H1 (cell line): ENCODE results near the gene PGLYRP1. TPM values are rescaled to one million over a fixed set of nuclear protein-coding genes. Genes with fewer than 3 reads are reported as not detected.

Source experiments
- CTCF ChIA-PET: fragments of 300-600 bp; sonication (Branson Sonifier 250); formaldehyde crosslinking; loops from one replicate; lab custom pipeline; 2021; ENCODE audit not compliant: partially characterized antibody; lab: Charles Lee
- POLR2A ChIA-PET: fragments of 300-600 bp; sonication (Branson Sonifier 250); formaldehyde crosslinking; loops from one replicate; lab custom pipeline; 2021; ENCODE audit warnings: inconsistent platforms; ENCODE audit not compliant: partially characterized antibody; lab: Charles Lee
- DNase-seq, 2 experiments: peaks; one replicate each; pipeline versions ENCODE4 v3.0.0 to v3.0.0-alpha.2; 2010 to 2022; ENCODE audit warnings: low spot score in 2 of 2, low read depth in 1 of 2, mixed read lengths in 1 of 2
- FAIRE-seq: peaks from 2 replicates; lab custom pipeline; 2011; peaks lifted over from hg19 to GRCh38; lab: Jason Lieb, UNC
- H2AFZ ChIP-seq: 2 replicates; pipeline ENCODE4 v1.8.1; 2012; ENCODE audit warnings: low read length, inconsistent platforms
- H2AK5ac ChIP-seq: 2 replicates; pipeline ENCODE4 v1.6.1; 2013; ENCODE audit warnings: low read depth, low read length
- H2BK120ac ChIP-seq: replicated peaks from 2 replicates; pipeline ENCODE3; 2013; ENCODE audit warnings: low read depth, low read length, inconsistent platforms
- H2BK12ac ChIP-seq: 2 replicates; pipeline ENCODE4 v1.6.1; 2013; ENCODE audit warnings: low read depth, low read length
- H2BK15ac ChIP-seq: 2 replicates; pipeline ENCODE4 v1.6.1; 2013; ENCODE audit warnings: low read length
- H2BK20ac ChIP-seq: 2 replicates; pipeline ENCODE4 v1.6.1; 2013; ENCODE audit warnings: low read length
- H2BK5ac ChIP-seq: 2 replicates; pipeline ENCODE4 v1.6.1; 2013; ENCODE audit warnings: low read depth, low read length
- H3K14ac ChIP-seq: 2 replicates; pipeline ENCODE4 v1.6.1; 2013; ENCODE audit warnings: inconsistent platforms; ENCODE audit not compliant: insufficient read length
- H3K18ac ChIP-seq: 2 replicates; pipeline ENCODE4 v1.6.1; 2013; ENCODE audit warnings: low read length; ENCODE audit errors: extremely low read depth
- H3K23ac ChIP-seq: 2 replicates; pipeline ENCODE4 v1.6.1; 2013; ENCODE audit warnings: inconsistent platforms; ENCODE audit not compliant: insufficient read length
- H3K23me2 ChIP-seq: 2 replicates; pipeline ENCODE4 v1.6.1; 2013; ENCODE audit warnings: low read depth, low read length
- H3K27ac ChIP-seq: 2 replicates; pipeline ENCODE4 v1.6.1; 2011; ENCODE audit warnings: low read depth, low read length, inconsistent platforms
- H3K27me3 ChIP-seq, 4 experiments: replicated peaks in 1 of 4; 1 replicate in 1 of 4; 2 replicates in 3 of 4; pipeline versions ENCODE4 v1.6.1 to v1.8.1; 2011 to 2013; ENCODE audit warnings: low read length in 3 of 4, mild to moderate bottlenecking in 3 of 4, inconsistent platforms in 2 of 4, mixed read lengths in 2 of 4, moderate library complexity in 1 of 4; ENCODE audit not compliant: control insufficient read depth in 3 of 4, insufficient read depth in 3 of 4; ENCODE audit errors: extremely low read depth in 1 of 4
- H3K36me3 ChIP-seq, 4 experiments: 2 replicates each; pipeline versions ENCODE4 v1.6.1 to v1.8.1; 2011 to 2013; ENCODE audit warnings: mild to moderate bottlenecking in 4 of 4, low read length in 3 of 4, moderate library complexity in 2 of 4, control low read depth in 1 of 4, inconsistent platforms in 1 of 4; ENCODE audit not compliant: insufficient read depth in 4 of 4, control insufficient read depth in 2 of 4
- H3K4ac ChIP-seq: replicated peaks from 2 replicates; pipeline ENCODE3; 2013; ENCODE audit warnings: low read length, low read depth, mixed read lengths, inconsistent platforms; ENCODE audit not compliant: insufficient read length
- H3K4me1 ChIP-seq, 4 experiments: replicated peaks in 1 of 4; 1 replicate in 1 of 4; 2 replicates in 3 of 4; pipeline versions ENCODE4 v1.6.1 to v1.8.1; 2011 to 2013; ENCODE audit warnings: low read length in 3 of 4, inconsistent platforms in 2 of 4, mixed read lengths in 1 of 4; ENCODE audit not compliant: insufficient read depth in 4 of 4, control insufficient read depth in 3 of 4
- H3K4me2 ChIP-seq, 2 experiments: 2 replicates each; pipeline versions ENCODE4 v1.6.1 to v1.8.1; 2011 to 2013; ENCODE audit warnings: low read depth in 2 of 2, low read length in 2 of 2, control low read depth in 1 of 2, inconsistent platforms in 1 of 2, mild to moderate bottlenecking in 1 of 2; ENCODE audit not compliant: insufficient read depth in 1 of 2
- H3K4me3 ChIP-seq, 4 experiments: fragments of 200-600, 300-600 bp in 1 of 4; sonication (generic), shearing (Covaris generic), sonication (Bioruptor Twin) in 1 of 4; 2 replicates each; pipeline versions ENCODE4 v1.5.1 to v1.8.1; 2011 to 2016; ENCODE audit warnings: low read length in 4 of 4, low read depth in 3 of 4, control low read depth in 2 of 4, inconsistent platforms in 2 of 4, mild to moderate bottlenecking in 2 of 4, mixed read lengths in 1 of 4, moderate library complexity in 1 of 4; ENCODE audit not compliant: insufficient read depth in 2 of 4; ENCODE audit errors: extremely low read depth in 1 of 4
- H3K56ac ChIP-seq: replicated peaks from 2 replicates; pipeline ENCODE3; 2013; ENCODE audit warnings: low read depth, mild to moderate bottlenecking, mixed read lengths, low read length, inconsistent platforms; ENCODE audit not compliant: insufficient read length
- H3K79me1 ChIP-seq: 2 replicates; pipeline ENCODE4 v1.6.1; 2013; ENCODE audit warnings: low read depth, low read length, control low read depth
- H3K79me2 ChIP-seq, 2 experiments: 2 replicates each; pipeline versions ENCODE4 v1.6.1 to v1.8.1; 2012 to 2013; ENCODE audit warnings: low read length in 2 of 2, mild to moderate bottlenecking in 2 of 2, inconsistent platforms in 1 of 2; ENCODE audit not compliant: insufficient read depth in 2 of 2, control insufficient read depth in 1 of 2
- H3K9ac ChIP-seq, 4 experiments: replicated peaks in 1 of 4; 1 replicate in 1 of 4; 2 replicates in 3 of 4; pipeline versions ENCODE4 v1.6.1 to v1.8.1; 2011 to 2013; ENCODE audit warnings: low read depth in 3 of 4, low read length in 3 of 4, control low read depth in 2 of 4, mild to moderate bottlenecking in 2 of 4, moderate library complexity in 2 of 4, inconsistent platforms in 1 of 4; ENCODE audit errors: extremely low read depth in 1 of 4
- H3K9me3 ChIP-seq, 2 experiments: 2 replicates each; pipeline versions ENCODE4 v1.6.1 to v1.8.1; 2012 to 2013; ENCODE audit warnings: mild to moderate bottlenecking in 2 of 2, moderate library complexity in 2 of 2, control low read depth in 1 of 2, inconsistent platforms in 1 of 2, low read depth in 1 of 2, low read length in 1 of 2, mixed read lengths in 1 of 2; ENCODE audit not compliant: insufficient read depth in 2 of 2
- H4K20me1 ChIP-seq, 2 experiments: replicated peaks in 1 of 2; 2 replicates each; pipeline versions ENCODE3 to v1.8.1; 2011 to 2013; ENCODE audit warnings: inconsistent platforms in 2 of 2, low read length in 2 of 2, mild to moderate bottlenecking in 1 of 2; ENCODE audit not compliant: insufficient read depth in 2 of 2, control insufficient read depth in 1 of 2
- H4K5ac ChIP-seq: 2 replicates; pipeline ENCODE4 v1.6.1; 2013; ENCODE audit warnings: low read length, low read depth, mixed read lengths, inconsistent platforms; ENCODE audit not compliant: insufficient read length
- H4K8ac ChIP-seq: 2 replicates; pipeline ENCODE4 v1.8.0; 2013; ENCODE audit warnings: mild to moderate bottlenecking, moderate library complexity, low read length, inconsistent platforms; ENCODE audit not compliant: insufficient read depth; ENCODE audit errors: extremely low read depth
- H4K91ac ChIP-seq: replicated peaks from 2 replicates; pipeline ENCODE3; 2013; ENCODE audit warnings: low read length, mixed read lengths, inconsistent platforms; ENCODE audit not compliant: insufficient read length
- CHD1 ChIP-seq: IDR thresholded peaks from 2 replicates; pipeline ENCODE4 v1.6.1; 2012; ENCODE audit warnings: low read depth, low read length, improper control_type of control experiment
- EGR1 ChIP-seq: IDR thresholded peaks from 2 replicates; pipeline ENCODE4 v1.6.1; 2011; ENCODE audit warnings: low read depth, low read length, borderline replicate concordance
- GABPA ChIP-seq: IDR thresholded peaks from 2 replicates; pipeline ENCODE4 v1.6.1; 2011; ENCODE audit warnings: mild to moderate bottlenecking, low read length, moderate library complexity, borderline replicate concordance; ENCODE audit not compliant: insufficient read depth
- JUN ChIP-seq: IDR thresholded peaks from 2 replicates; pipeline ENCODE4 v1.6.1; 2011; ENCODE audit warnings: low read depth, mild to moderate bottlenecking, improper control_type of control experiment, low read length
- TCF12 ChIP-seq: IDR thresholded peaks from 2 replicates; pipeline ENCODE4 v1.6.1; 2011; ENCODE audit warnings: low read depth, mild to moderate bottlenecking, low read length
- WGBS, 2 experiments: shearing (Covaris generic) in 1 of 2; methylation state at CpG; one replicate each; pipeline versions ENCODE4 v1.1.6 to v1.1.7; 2013 to 2015; ENCODE audit warnings: low lambda C conversion rate in 2 of 2, mixed read lengths in 2 of 2, inconsistent platforms in 1 of 2, low coverage in 1 of 2, missing lambda C conversion rate in 1 of 2; ENCODE audit not compliant: insufficient replicate concordance in 2 of 2, insufficient coverage in 1 of 2, insufficient read length in 1 of 2; ENCODE audit errors: extremely low coverage in 1 of 2, missing lambda C conversion rate in 1 of 2; 5-methylcytosine and 5-hydroxymethylcytosine counted together
- polyA plus RNA-seq, 7 experiments: library from polyadenylated mRNA; depleted of rRNA in 3 of 7; stranded (reverse) in 5 of 7; unstranded in 2 of 7; fragments of >200 nt in 5 of 7; fragments of 200-250 nt in 2 of 7; gene quantifications; 1 replicate in 5 of 7; 2 replicates in 1 of 7; 4 replicates in 1 of 7; pipeline versions ENCODE4 v1.2.1 to v1.2.3, GENCODE V29; 2011 to 2013; ENCODE audit warnings: missing spikeins in 2 of 7, mixed read lengths in 2 of 7
- total RNA-seq: library from RNA; stranded (reverse); fragmentation: NEBNext Ultra II Directional; extraction: Animal tissue kit (Norgen Biotek cat#: 25700); gene quantifications from 2 replicates; pipeline ENCODE4 v1.2.1, GENCODE V29; 2021

Gene PGLYRP1
- total and polyA plus RNA-seq, 2 of the 8 experiments (the other 6 are each of a cell fraction or from before 2014, with no cell fraction given): not detected

- H2BK20ac ChIP-seq: no peak overlapping the region
- no peaks in the 10 kb centered on the region for H3K79me2 ChIP-seq
- no peak overlapping the region for H3K56ac ChIP-seq
- H2AK5ac ChIP-seq: no peak overlapping the region
- peaks cover 1% of the 10 kb centered on the region; the same call in 1 of the 2 replicates for H3K23me2 ChIP-seq
- no peak overlapping the region for H4K8ac ChIP-seq
- H3K4me1 ChIP-seq: no peaks in the 10 kb centered on the region
- no peak overlapping the region for H3K23ac ChIP-seq
- no peak for FAIRE-seq
- no peak overlapping the region for H3K4me3 ChIP-seq
- H3K36me3 ChIP-seq: no peaks in the 10 kb centered on the region
- no peaks in the 10 kb centered on the region for H3K9me3 ChIP-seq
- 75% methylated on average over 1 of the region's 1 CpG; no CpG with 5 or more reads in 1 of the 2 experiments for WGBS, 2 experiments
- TF ChIP-seq TCF12 (no peak), JUN (no peak), CHD1 (no peak), EGR1 (no peak), GABPA (no peak)
- H2BK15ac ChIP-seq: no peak overlapping the region
- no peak overlapping the region for H2BK12ac ChIP-seq
- H3K27ac ChIP-seq: no peak overlapping the region
- no peak overlapping the region for H2BK5ac ChIP-seq
- H4K91ac ChIP-seq: no peak overlapping the region
- H2BK120ac ChIP-seq: no peak overlapping the region
- no peak overlapping the region for H4K5ac ChIP-seq
- no peaks in the 10 kb centered on the region; a peak in 1 of 7 replicates for H3K27me3 ChIP-seq
- H3K18ac ChIP-seq: no peak overlapping the region
- no peaks in the 10 kb centered on the region for H3K79me1 ChIP-seq
- ChIA-PET POLR2A (interaction anchor here (0.6 kb wide), 1 partner anchor 84 kb away, joined by 3 read pairs; no protein-coding TSS in a partner anchor), CTCF (interaction anchor here (1.3 to 7.5 kb wide), 3 partner anchors 10 to 39 kb away, joined by 4 to 66 read pairs (median 18); no protein-coding TSS in a partner anchor)
- no peak overlapping the region for H3K4me2 ChIP-seq
- H2AFZ ChIP-seq: no peak overlapping the region
- no peak overlapping the region for H3K14ac ChIP-seq
- no peak overlapping the region for H3K4ac ChIP-seq
- no peak overlapping the region for H3K9ac ChIP-seq
- H4K20me1 ChIP-seq: no peaks in the 10 kb centered on the region
- no peak for DNase-seq
Measured at GRCh38 chr19:46067691-46068090, 44.8 kb upstream of the PGLYRP1 start.
